Mammary epithelial cell (primary cell): ENCODE results near the gene LRP5.

Experiments used
- CTCF ChIP-seq, 2 donors: IDR thresholded peaks in 1 of 2; conservative IDR thresholded peaks in 1 of 2; 2 replicates each; pipeline ENCODE4 v1.5.1; 2011 to 2012; ENCODE audit warnings: inconsistent platforms in 2 of 2, low read length in 2 of 2, mild to moderate bottlenecking in 2 of 2, control low read depth in 1 of 2, low read depth in 1 of 2; ENCODE audit not compliant: insufficient read depth in 1 of 2; ENCODE audit errors: extremely low read depth in 1 of 2
- EZH2 ChIP-seq: IDR thresholded peaks from 2 replicates; pipeline ENCODE4 v1.6.1; 2012; ENCODE audit warnings: low read length, inconsistent platforms, borderline replicate concordance

DNA sequence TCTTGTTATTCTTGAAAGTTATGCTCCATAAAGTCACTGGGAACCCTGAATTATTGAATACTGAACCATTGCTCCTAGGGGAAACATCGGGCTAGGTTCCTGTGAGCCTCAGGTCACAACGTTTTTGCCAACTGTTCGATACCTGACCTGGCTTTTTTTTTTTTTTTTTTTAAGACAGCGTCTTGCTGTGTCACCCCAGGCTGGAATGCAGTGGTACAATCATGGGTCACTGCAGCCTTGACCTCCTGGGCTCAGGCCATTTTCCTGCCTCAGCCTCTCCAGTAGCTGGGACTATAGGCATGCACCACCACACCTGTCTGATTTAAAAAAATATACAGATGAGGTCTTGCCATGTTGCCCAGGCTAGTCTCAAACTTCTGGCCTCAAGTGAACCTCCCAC lies 22.5 kb downstream of the LRP5 start:
- TF ChIP-seq CTCF (conservative IDR thresholded peaks at IDR 0.05 in 1 of 2, IDR thresholded peaks at IDR 0.05 in 1 of 2; ENCODE audit: extremely low read depth in 1 of 2, insufficient read depth in 1 of 2, low read depth in 1 of 2, low read length in 2 of 2) (no peak), EZH2 (no peak)
